Measurements from ENCODE around the gene LDLRAD4. TPM values are rescaled to one million over a fixed set of nuclear protein-coding genes. Genes with fewer than 3 reads are reported as not detected.

Gene LDLRAD4
- total and polyA plus RNA-seq, 2 donors (not counting 1 experiment from before 2014, with no cell fraction given) = 13.9 to 35.7 TPM

- Mint-ChIP-seq H3K27ac (no peak overlapping the region), H3K4me3 (no peak overlapping the region), H3K9me3 (ENCODE audit: insufficient read depth) (peaks cover 15% of the 10 kb centered on the region), H3K27me3 (peaks cover 5% of the 10 kb centered on the region), H3K4me1 (peaks cover 3% of the 10 kb centered on the region)
- no peaks in the 10 kb centered on the region for H4K20me1 ChIP-seq (ENCODE audit: control insufficient read depth, insufficient read depth, low read length, poor library complexity, severe bottlenecking)
- intact Hi-C loops (cut with micrococcal nuclease) = no loop called here
- DNase-seq (no peak), ATAC-seq (ENCODE audit: low read depth) (no peak)
- H3K4me2 ChIP-seq (replicated peaks; ENCODE audit: low read depth, low read length, poor library complexity, severe bottlenecking) = no peak overlapping the region
- ChIA-PET POLR2A (no interaction called here), CTCF (interaction anchor here (0.7 kb wide), 1 partner anchor 31 kb away, joined by 3 read pairs; no protein-coding TSS in a partner anchor)
- H3K4me3 ChIP-seq (ENCODE audit: control extremely low read depth in 1 of 5, extremely low read depth in 1 of 5, insufficient read depth in 1 of 5, low read depth in 2 of 5, low read length in 4 of 5) = no peak overlapping the region
- TF ChIP-seq EZH2 (IDR thresholded peaks at IDR 0.05; ENCODE audit: borderline replicate concordance, insufficient read depth, low read depth, low read length, poor library complexity, severe bottlenecking) (no peak), CTCF (IDR thresholded peaks at IDR 0.05) (no peak)
- H3K27me3 ChIP-seq (replicated peaks in 1 of 4; ENCODE audit: control extremely low read depth in 1 of 4, control insufficient read depth in 3 of 4, insufficient read depth in 4 of 4, low read length in 3 of 4) = no peaks in the 10 kb centered on the region
- no peak overlapping the region for H3K9ac ChIP-seq (ENCODE audit: low read length)
- H3K9me3 ChIP-seq (ENCODE audit: control extremely low read depth in 1 of 3, control insufficient read depth in 2 of 3, insufficient read depth in 1 of 3, low read length in 2 of 3) = peaks cover 0 to 11% (median 0%) of the 10 kb centered on the region in 3 donors
- no peak overlapping the region for H2AFZ ChIP-seq (ENCODE audit: insufficient read depth, low read depth, low read length, poor library complexity, severe bottlenecking)
- no peaks in the 10 kb centered on the region for H3K36me3 ChIP-seq (replicated peaks in 1 of 2; ENCODE audit: control extremely low read depth in 1 of 2, control insufficient read depth in 1 of 2, extremely low read depth in 1 of 2, insufficient read depth in 2 of 2, low read length in 1 of 2)
- WGBS (ENCODE audit: insufficient coverage) = no CpG with 5 or more reads among the region's 1 CpG
- H3K27ac ChIP-seq (ENCODE audit: low read length in 2 of 2) = no peak overlapping the region
- H3K4me1 ChIP-seq (ENCODE audit: control insufficient read depth in 2 of 2, insufficient read depth in 2 of 2, low read length in 2 of 2) = no peaks in the 10 kb centered on the region
- H3K79me2 ChIP-seq (ENCODE audit: control insufficient read depth, insufficient read depth, low read length) = no peaks in the 10 kb centered on the region
These were observed 134.7 kb downstream of the LDLRAD4 start for GRCh38 chr18:13353084-13353823.

GRCh38 chr18:13354402-13354801 is 135.8 kb downstream of the LDLRAD4 start:
- TF ChIP-seq EZH2 (IDR thresholded peaks at IDR 0.05; ENCODE audit: borderline replicate concordance, insufficient read depth, low read depth, low read length, poor library complexity, severe bottlenecking) (no peak), CTCF (IDR thresholded peaks at IDR 0.05) (no peak)
- H3K27me3 Mint-ChIP-seq = peaks cover 10% of the 10 kb centered on the region
- peaks cover 4 to 5% of the 10 kb centered on the region in 2 donors for H3K4me1 ChIP-seq (ENCODE audit: control insufficient read depth in 2 of 2, insufficient read depth in 2 of 2, low read length in 2 of 2)
- no peak overlapping the region for H2AFZ ChIP-seq (ENCODE audit: insufficient read depth, low read depth, low read length, poor library complexity, severe bottlenecking)
- H3K27me3 ChIP-seq (replicated peaks in 1 of 4; ENCODE audit: control extremely low read depth in 1 of 4, control insufficient read depth in 3 of 4, insufficient read depth in 4 of 4, low read length in 3 of 4) = no peaks in the 10 kb centered on the region
- H3K9me3 ChIP-seq (ENCODE audit: control extremely low read depth in 1 of 3, control insufficient read depth in 2 of 3, insufficient read depth in 1 of 3, low read length in 2 of 3) = peaks cover 0 to 4% (median 0%) of the 10 kb centered on the region in 3 donors
- no peak overlapping the region for H3K4me3 Mint-ChIP-seq
- peaks cover 15% of the 10 kb centered on the region for H3K9me3 Mint-ChIP-seq (ENCODE audit: insufficient read depth)
- CTCF ChIA-PET = no interaction called here
- no peaks in the 10 kb centered on the region for H3K36me3 ChIP-seq (replicated peaks in 1 of 2; ENCODE audit: control extremely low read depth in 1 of 2, control insufficient read depth in 1 of 2, extremely low read depth in 1 of 2, insufficient read depth in 2 of 2, low read length in 1 of 2)
- no peak overlapping the region for H3K4me3 ChIP-seq (ENCODE audit: control extremely low read depth in 1 of 5, extremely low read depth in 1 of 5, insufficient read depth in 1 of 5, low read depth in 2 of 5, low read length in 4 of 5)
- DNase-seq = no peak
- no peak overlapping the region for H3K27ac ChIP-seq (ENCODE audit: low read length in 2 of 2)
- H3K27ac Mint-ChIP-seq = no peak overlapping the region
- ATAC-seq (ENCODE audit: low read depth) = no peak
- POLR2A ChIA-PET = no interaction called here
- no peak overlapping the region for H3K4me2 ChIP-seq (replicated peaks; ENCODE audit: low read depth, low read length, poor library complexity, severe bottlenecking)
- H3K4me1 Mint-ChIP-seq = peaks cover 10% of the 10 kb centered on the region
- no peaks in the 10 kb centered on the region for H4K20me1 ChIP-seq (ENCODE audit: control insufficient read depth, insufficient read depth, low read length, poor library complexity, severe bottlenecking)
- WGBS (ENCODE audit: insufficient coverage) = no CpG with 5 or more reads among the region's 1 CpG
- H3K79me2 ChIP-seq (ENCODE audit: control insufficient read depth, insufficient read depth, low read length) = no peaks in the 10 kb centered on the region
- H3K9ac ChIP-seq (ENCODE audit: low read length) = no peak overlapping the region
- intact Hi-C loops (cut with micrococcal nuclease) = no loop called here
